K562 (cell line): ENCODE data around the gene NTM. TPM values are rescaled to one million over a fixed set of nuclear protein-coding genes. Genes with fewer than 3 reads are reported as not detected.

Experiments
- ATAC-seq: fragments of 200-7000 bp; cut with Tn5 transposase; 3 replicates; pipeline ENCODE4 v1.9.1; 2020; ENCODE audit warnings: moderate library complexity
- BruUV-seq: library from RNA; stranded (reverse); fragments of 400-500 nt; replicated peaks from 2 replicates; lab custom pipeline; 2021; lab: Mats Ljungman, UMichigan
- CTCF ChIA-PET: fragments of 300-600 bp; formaldehyde crosslinking; extraction: SDS; loops from one replicate; lab custom pipeline; 2021; ENCODE audit warnings: low intra/inter-chr PET ratio; lab: Yijun Ruan, JAX
- POLR2A ChIA-PET: fragments of 300-600, 350-650 bp; sonication (Branson Sonifier 250); formaldehyde crosslinking; extraction: SDS; loops from one replicate; lab custom pipeline; 2021; ENCODE audit warnings: antibody characterized with exemption, inconsistent platforms; lab: Yijun Ruan, JAX
- DNase-seq, 4 experiments: peaks; one replicate each; pipeline versions ENCODE4 v3.0.0 to v3.0.0-alpha.2; 2011 to 2018; ENCODE audit warnings: low spot score in 3 of 4, mixed read lengths in 3 of 4; ENCODE audit errors: extremely low read depth in 1 of 4
- FAIRE-seq: peaks from 2 replicates; lab custom pipeline; 2011; peaks lifted over from hg19 to GRCh38; lab: Jason Lieb, UNC
- H2AFZ ChIP-seq: 2 replicates; pipeline ENCODE4 v1.6.0; 2011; ENCODE audit warnings: low read depth, low read length, control low read depth, inconsistent platforms
- H3K27ac ChIP-seq: fragments of 200-600 bp; 3 replicates; pipeline ENCODE4 v1.8.0; 2011; ENCODE audit warnings: low read depth, mild to moderate bottlenecking, control low read depth, inconsistent platforms, low read length, moderate library complexity, mixed read lengths; ENCODE audit errors: extremely low read depth
- H3K27me3 ChIP-seq, 2 experiments: fragments of 300-600 bp in 1 of 2; 2 replicates in 1 of 2; 3 replicates in 1 of 2; pipeline versions ENCODE4 v1.6.0 to v1.8.0; 2011; ENCODE audit warnings: inconsistent platforms in 2 of 2, low read length in 2 of 2, mild to moderate bottlenecking in 1 of 2, mixed read lengths in 1 of 2, moderate library complexity in 1 of 2; ENCODE audit not compliant: control insufficient read depth in 2 of 2, insufficient read depth in 2 of 2
- H3K36me3 ChIP-seq: fragments of 300-600 bp; 3 replicates; pipeline ENCODE4 v1.8.0; 2011; ENCODE audit warnings: mild to moderate bottlenecking, low read length, inconsistent platforms; ENCODE audit not compliant: control insufficient read depth, insufficient read depth
- H3K4me1 ChIP-seq, 2 experiments: fragments of 200-600 bp in 1 of 2; replicated peaks in 1 of 2; 2 replicates in 1 of 2; 3 replicates in 1 of 2; pipeline versions ENCODE4 v1.5.1 to v1.8.0; 2011; ENCODE audit warnings: inconsistent platforms in 2 of 2, low read length in 2 of 2, mild to moderate bottlenecking in 1 of 2, mixed read lengths in 1 of 2, moderate library complexity in 1 of 2; ENCODE audit not compliant: control insufficient read depth in 2 of 2, insufficient read depth in 2 of 2
- H3K4me2 ChIP-seq: 2 replicates; pipeline ENCODE4 v1.6.1; 2011; ENCODE audit warnings: low read length, control low read depth, inconsistent platforms, mixed read lengths; ENCODE audit not compliant: insufficient read depth
- H3K4me3 ChIP-seq: fragments of 200-600 bp; sonication (generic), shearing (Covaris generic); 2 replicates; pipeline ENCODE4 v1.5.1; 2016; ENCODE audit warnings: control low read depth, inconsistent platforms
- H3K79me2 ChIP-seq: fragments of 200-600 bp; 3 replicates; pipeline ENCODE4 v1.8.0; 2011; ENCODE audit warnings: low read length, inconsistent platforms; ENCODE audit not compliant: control insufficient read depth, insufficient read depth
- H3K9ac ChIP-seq, 2 experiments: 2 replicates each; pipeline versions ENCODE4 v1.6.0 to v1.6.1; 2011; ENCODE audit warnings: low read depth in 2 of 2, low read length in 2 of 2, control low read depth in 1 of 2, inconsistent platforms in 1 of 2, mild to moderate bottlenecking in 1 of 2, mixed read lengths in 1 of 2; ENCODE audit not compliant: insufficient read depth in 1 of 2
- H3K9me1 ChIP-seq: one replicate; pipeline ENCODE4 v1.6.0; 2011; ENCODE audit warnings: inconsistent platforms, mild to moderate bottlenecking, low read length, moderate library complexity; ENCODE audit not compliant: control insufficient read depth, insufficient read depth
- H3K9me3 ChIP-seq: replicated peaks from 2 replicates; pipeline ENCODE4 v1.5.1; 2011; ENCODE audit warnings: low read depth, low read length, inconsistent platforms; ENCODE audit not compliant: control insufficient read depth, insufficient read depth
- H4K20me1 ChIP-seq: replicated peaks from 2 replicates; pipeline ENCODE4 v1.6.1; 2011; ENCODE audit warnings: low read length, inconsistent platforms, mixed read lengths; ENCODE audit not compliant: control insufficient read depth, insufficient read depth
- ATF3 ChIP-seq, 2 experiments: fragments of 450-650 bp in 1 of 2; sonication (generic) in 1 of 2; formaldehyde crosslinking in 1 of 2; IDR thresholded peaks in 1 of 2; conservative IDR thresholded peaks in 1 of 2; 2 replicates each; pipeline versions ENCODE4 v1.6.1 to v1.8.1; 2016 to 2023; ENCODE audit warnings: mild to moderate bottlenecking in 2 of 2, moderate library complexity in 2 of 2, inconsistent platforms in 1 of 2, missing genetic modification reagents in 1 of 2
- BACH1 ChIP-seq: fragments of 200-800 bp; sonication (Bioruptor generic); IDR thresholded peaks from 2 replicates; pipeline ENCODE4 v1.6.1; 2016; ENCODE audit warnings: missing genetic modification characterization, missing compliant biosample characterization
- CREB1 ChIP-seq, 2 experiments: sonication (generic) in 1 of 2; formaldehyde crosslinking in 1 of 2; IDR thresholded peaks; 2 replicates each; pipeline versions ENCODE4 v1.6.1 to v1.8.0; 2012 to 2022; ENCODE audit warnings: inconsistent platforms in 1 of 2, mild to moderate bottlenecking in 1 of 2, missing genetic modification reagents in 1 of 2, moderate library complexity in 1 of 2
- ESRRB ChIP-seq: fragments of 250-450 bp; sonication (Bioruptor Pico); IDR thresholded peaks from 2 replicates; pipeline ENCODE4 v1.5.0; 2020; ENCODE audit warnings: mild to moderate bottlenecking, moderate library complexity, borderline replicate concordance
- GTF2A2 ChIP-seq: IDR thresholded peaks from 2 replicates; pipeline ENCODE4 v1.6.1; 2016; ENCODE audit warnings: mild to moderate bottlenecking, missing genetic modification characterization, missing compliant biosample characterization
- HLTF ChIP-seq: fragments of 450-650 bp; IDR thresholded peaks from 2 replicates; pipeline ENCODE4 v1.6.1; 2016
- KDM1A ChIP-seq, 2 experiments: fragments of 450-650 bp; IDR thresholded peaks; 2 replicates each; pipeline ENCODE4 v1.6.1; 2016; ENCODE audit warnings: mild to moderate bottlenecking in 2 of 2
- MIER1 ChIP-seq: fragments of 450-650 bp; IDR thresholded peaks from 2 replicates; pipeline ENCODE4 v1.6.1; 2016; ENCODE audit warnings: antibody characterized with exemption, mild to moderate bottlenecking, low read depth
- NR2C2 ChIP-seq, 2 experiments: fragments of 200-800 bp in 1 of 2; sonication (Bioruptor generic) in 1 of 2; sonication (generic) in 1 of 2; formaldehyde crosslinking in 1 of 2; IDR thresholded peaks; 2 replicates each; pipeline versions ENCODE4 v1.6.1 to v1.8.0; 2016 to 2022; ENCODE audit warnings: mild to moderate bottlenecking in 1 of 2, missing compliant biosample characterization in 1 of 2, missing genetic modification characterization in 1 of 2, missing genetic modification reagents in 1 of 2
- ZBTB49 ChIP-seq: sonication (generic); formaldehyde crosslinking; IDR thresholded peaks from 2 replicates; pipeline ENCODE4 v1.8.0; 2022; ENCODE audit warnings: missing genetic modification reagents, mild to moderate bottlenecking, borderline replicate concordance
- ZNF311 ChIP-seq: fragments of 250-450 bp; sonication (Bioruptor Pico); IDR thresholded peaks from 2 replicates; pipeline ENCODE4 v1.4.0; 2020; ENCODE audit warnings: mild to moderate bottlenecking, moderate library complexity
- ZNF717 ChIP-seq: fragments of 250-450 bp; sonication (Bioruptor Pico); IDR thresholded peaks from 2 replicates; pipeline ENCODE4 v1.5.0; 2021
- WGBS: fragments of 100-300 bp; shearing (Covaris generic); methylation state at CpG from one replicate; pipeline ENCODE4 v1.1.6; 2016; ENCODE audit warnings: low coverage, mixed read lengths; ENCODE audit not compliant: insufficient coverage; ENCODE audit errors: missing lambda C conversion rate; 5-methylcytosine and 5-hydroxymethylcytosine counted together
- in situ Hi-C: fragments of 300-500 bp; cut with MboI; formaldehyde crosslinking; loops from 4 replicates; pipeline ENCODE4 v1.15.0; 2018; ENCODE audit warnings: inconsistent platforms, mixed read lengths
- intact Hi-C: fragments of 100-400 bp; cut with micrococcal nuclease; formaldehyde crosslinking; loops from 2 replicates; pipeline ENCODE4 v1.14.2; 2022
- polyA plus RNA-seq, 8 experiments: library from polyadenylated mRNA; depleted of rRNA in 4 of 8; stranded (reverse) in 5 of 8; unstranded in 3 of 8; fragments of >200 nt; fragmentation: Nextera tagmentation in 2 of 8; fragmentation: Illumina TruSeq in 1 of 8; extraction: Ambion mirVana in 2 of 8; extraction: Trizol in 1 of 8; gene quantifications; 2 replicates each; pipeline versions ENCODE4 v1.2.1 to v1.2.3, GENCODE V29; 2011 to 2014; ENCODE audit warnings: inconsistent platforms in 1 of 8, missing spikeins in 1 of 8
- total RNA-seq, 7 experiments: library from RNA; depleted of rRNA in 6 of 7; stranded (reverse); fragments of >200 nt in 6 of 7; fragmentation: Illumina TruSeq in 2 of 7; extraction: Trizol in 2 of 7; gene quantifications; 2 replicates each; pipeline versions ENCODE4 v1.2.1 to v1.2.3, GENCODE V29; 2011 to 2021; ENCODE audit warnings: low replicate concordance in 1 of 7

The NTM gene
- total and polyA plus RNA-seq, 9 of the 15 experiments (the other 6 are each of a cell fraction or from before 2014, with no cell fraction given), result not detected

GRCh38 chr11:132238331-132238866, 868.0 kb downstream of the NTM start:
- no peak for DNase-seq
- in situ Hi-C loops (no loop called here), intact Hi-C loops (no loop called here)
- ATAC-seq, result no peak
- H3K9ac ChIP-seq, result no peak overlapping the region
- H2AFZ ChIP-seq, result no peak overlapping the region
- no peaks in the 10 kb centered on the region for H3K4me1 ChIP-seq
- FAIRE-seq, result no peak
- no peak overlapping the region for H3K27ac ChIP-seq
- no peak overlapping the region for H3K4me3 ChIP-seq
- no peak overlapping the region for H3K4me2 ChIP-seq
- no peaks in the 10 kb centered on the region for H4K20me1 ChIP-seq
- no peaks in the 10 kb centered on the region for H3K27me3 ChIP-seq
- H3K79me2 ChIP-seq, result no peaks in the 10 kb centered on the region
- POLR2A ChIA-PET, result no interaction called here
- TF ChIP-seq HLTF (no peak), BACH1 (tag) (no peak), GTF2A2 (tag) (no peak), CREB1 (IDR thresholded peaks at IDR 0.05) (no peak), CREB1 (CRISPR knock-in tag; IDR thresholded peaks at IDR 0.05) (no peak), ZNF717 (no peak), ZBTB49 (CRISPR knock-in tag) (no peak), ESRRB (CRISPR knock-in tag) (no peak), MIER1 (no peak), NR2C2 (CRISPR knock-in tag; IDR thresholded peaks at IDR 0.05) (no peak), NR2C2 (tag; IDR thresholded peaks at IDR 0.05) (no peak), ATF3 (IDR thresholded peaks at IDR 0.05) (no peak), ATF3 (CRISPR knock-in tag; conservative IDR thresholded peaks at IDR 0.05) (no peak), ZNF311 (CRISPR knock-in tag) (no peak), KDM1A (IDR thresholded peaks at IDR 0.05) (no peak)
- WGBS, result 0% methylated on average over 7 of the region's 7 CpGs
- no peaks in the 10 kb centered on the region for H3K9me3 ChIP-seq
- no TSS peak for BruUV-seq
- CTCF ChIA-PET, result no interaction called here
- no peaks in the 10 kb centered on the region for H3K36me3 ChIP-seq
- no peaks in the 10 kb centered on the region for H3K9me1 ChIP-seq
